ENCODE data around the gene PPP2R5E.
A peak's percentile ranks its signal among the peaks of the same experiment; 100 is the strongest.
"Not testable (repeated sequence)": the region's sequence is repeated elsewhere in the genome, so short reads cannot be mapped to it uniquely, and the experiment has no call there.

PPP2R5E gene

GRCh38 chr14:63524537-63525155 is 18.5 kb downstream of the PPP2R5E start:
- no peak; the same call in 2 of the 3 replicates for ATAC-seq
- no peak; the same call in 1 of the 2 replicates for TF ChIP-seq SNAI2 (CRISPR knock-in tag; IDR thresholded peaks at IDR 0.05)
- TF ChIP-seq TOX (CRISPR knock-in tag; IDR thresholded peaks at IDR 0.05; ENCODE audit: borderline replicate concordance): no peak
- TF ChIP-seq ZFP3 (CRISPR knock-in tag; IDR thresholded peaks at IDR 0.05): no peak
- no peak for TF ChIP-seq POU6F1 (CRISPR knock-in tag; IDR thresholded peaks at IDR 0.05; ENCODE audit: borderline replicate concordance, low read depth)
- TF ChIP-seq ARNTL (CRISPR knock-in tag; IDR thresholded peaks at IDR 0.05; ENCODE audit: borderline replicate concordance, low read depth): no peak
- TF ChIP-seq, protein P1, sequence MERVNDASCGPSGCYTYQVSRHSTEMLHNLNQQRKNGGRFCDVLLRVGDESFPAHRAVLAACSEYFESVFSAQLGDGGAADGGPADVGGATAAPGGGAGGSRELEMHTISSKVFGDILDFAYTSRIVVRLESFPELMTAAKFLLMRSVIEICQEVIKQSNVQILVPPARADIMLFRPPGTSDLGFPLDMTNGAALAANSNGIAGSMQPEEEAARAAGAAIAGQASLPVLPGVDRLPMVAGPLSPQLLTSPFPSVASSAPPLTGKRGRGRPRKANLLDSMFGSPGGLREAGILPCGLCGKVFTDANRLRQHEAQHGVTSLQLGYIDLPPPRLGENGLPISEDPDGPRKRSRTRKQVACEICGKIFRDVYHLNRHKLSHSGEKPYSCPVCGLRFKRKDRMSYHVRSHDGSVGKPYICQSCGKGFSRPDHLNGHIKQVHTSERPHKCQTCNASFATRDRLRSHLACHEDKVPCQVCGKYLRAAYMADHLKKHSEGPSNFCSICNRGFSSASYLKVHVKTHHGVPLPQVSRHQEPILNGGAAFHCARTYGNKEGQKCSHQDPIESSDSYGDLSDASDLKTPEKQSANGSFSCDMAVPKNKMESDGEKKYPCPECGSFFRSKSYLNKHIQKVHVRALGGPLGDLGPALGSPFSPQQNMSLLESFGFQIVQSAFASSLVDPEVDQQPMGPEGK (CRISPR knock-in tag; IDR thresholded peaks at IDR 0.05; ENCODE audit: borderline replicate concordance): no peak

- TF ChIP-seq ZFP3 (CRISPR knock-in tag; IDR thresholded peaks at IDR 0.05): no peak; the same call in 1 of the 2 replicates
- peak; percentile 50; the same call in 1 of the 2 replicates for TF ChIP-seq SNAI2 (CRISPR knock-in tag; IDR thresholded peaks at IDR 0.05)
- no peak for TF ChIP-seq BACH2 (CRISPR knock-in tag; IDR thresholded peaks at IDR 0.05; ENCODE audit: borderline replicate concordance)
- TF ChIP-seq TCF4 (CRISPR knock-in tag; IDR thresholded peaks at IDR 0.05; ENCODE audit: borderline replicate concordance): peak; percentile 89
- TF ChIP-seq ZNF565 (CRISPR knock-in tag; conservative IDR thresholded peaks at IDR 0.05; ENCODE audit: low read depth): no peak
- no peak for TF ChIP-seq ZC3H10 (CRISPR knock-in tag; IDR thresholded peaks at IDR 0.05)
- TF ChIP-seq TSHZ2 (CRISPR knock-in tag; IDR thresholded peaks at IDR 0.05): peak; percentile 78
- TF ChIP-seq ARNTL (CRISPR knock-in tag; IDR thresholded peaks at IDR 0.05; ENCODE audit: borderline replicate concordance, low read depth): no peak
- no peak for TF ChIP-seq POU6F1 (CRISPR knock-in tag; IDR thresholded peaks at IDR 0.05; ENCODE audit: borderline replicate concordance, low read depth)
- TF ChIP-seq ZNF8 (CRISPR knock-in tag; IDR thresholded peaks at IDR 0.05): no peak
- 0 out of 2 replicates have a peak, but pooled peaks have one; percentile 4 for TF ChIP-seq GLIS3 (CRISPR knock-in tag; IDR thresholded peaks at IDR 0.05)
- TF ChIP-seq, protein P2, sequence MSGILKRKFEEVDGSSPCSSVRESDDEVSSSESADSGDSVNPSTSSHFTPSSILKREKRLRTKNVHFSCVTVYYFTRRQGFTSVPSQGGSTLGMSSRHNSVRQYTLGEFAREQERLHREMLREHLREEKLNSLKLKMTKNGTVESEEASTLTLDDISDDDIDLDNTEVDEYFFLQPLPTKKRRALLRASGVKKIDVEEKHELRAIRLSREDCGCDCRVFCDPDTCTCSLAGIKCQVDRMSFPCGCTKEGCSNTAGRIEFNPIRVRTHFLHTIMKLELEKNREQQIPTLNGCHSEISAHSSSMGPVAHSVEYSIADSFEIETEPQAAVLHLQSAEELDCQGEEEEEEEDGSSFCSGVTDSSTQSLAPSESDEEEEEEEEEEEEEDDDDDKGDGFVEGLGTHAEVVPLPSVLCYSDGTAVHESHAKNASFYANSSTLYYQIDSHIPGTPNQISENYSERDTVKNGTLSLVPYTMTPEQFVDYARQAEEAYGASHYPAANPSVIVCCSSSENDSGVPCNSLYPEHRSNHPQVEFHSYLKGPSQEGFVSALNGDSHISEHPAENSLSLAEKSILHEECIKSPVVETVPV (CRISPR knock-in tag; IDR thresholded peaks at IDR 0.05): 0 out of 2 replicates have a peak, but pooled peaks have one; percentile 81
- TF ChIP-seq PPARA (CRISPR knock-in tag; IDR thresholded peaks at IDR 0.05; ENCODE audit: borderline replicate concordance): 0 out of 2 replicates have a peak, but pooled peaks have one; percentile 43
- no peak for TF ChIP-seq ZNF70 (CRISPR knock-in tag; IDR thresholded peaks at IDR 0.05)
- TF ChIP-seq ISL1 (CRISPR knock-in tag; IDR thresholded peaks at IDR 0.05): peak; percentile 82
- ATAC-seq: peak; percentile 54; the same call in 1 of the 3 replicates
Observed at GRCh38 chr14:63523735-63524426, 19.3 kb downstream of the PPP2R5E start.

DNA sequence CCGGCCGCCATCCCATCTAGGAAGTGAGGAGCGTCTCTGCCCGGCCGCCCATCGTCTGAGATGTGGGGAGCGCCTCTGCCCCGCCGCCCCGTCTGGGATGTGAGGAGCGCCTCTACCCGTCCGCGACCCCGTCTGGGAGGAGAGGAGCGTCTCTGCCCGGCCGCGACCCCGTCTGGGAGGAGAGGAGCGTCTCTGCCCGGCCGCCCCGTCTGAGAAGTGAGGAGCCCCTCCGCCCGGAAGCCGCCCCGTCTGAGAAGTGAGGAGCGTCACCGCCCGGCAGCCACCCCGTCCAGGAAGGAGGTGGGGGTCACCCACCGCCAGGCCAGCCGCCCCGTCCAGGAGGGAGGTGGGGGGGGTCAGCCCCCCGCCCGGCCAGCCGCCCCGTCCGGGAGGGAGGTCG is 20.7 kb downstream of the PPP2R5E start:
- not testable (repeated sequence) for ATAC-seq
